Mesenchymal stem cell (in vitro differentiated cells and primary cell): Measurements from ENCODE around the gene CIAO3.
A peak's percentile ranks its signal among the peaks of the same experiment; 100 is the strongest.

ENCODE experiments used
- DNase-seq: peaks from one replicate; pipeline ENCODE4 v3.0.0-alpha.2; 2013
- H2AFZ ChIP-seq: one replicate; pipeline ENCODE4 v1.6.1; 2013; ENCODE audit warnings: low read depth, mild to moderate bottlenecking, control low read depth, inconsistent platforms, low read length, moderate library complexity
- H2AK5ac ChIP-seq: 2 replicates; pipeline ENCODE4 v1.6.1; 2013; ENCODE audit warnings: low read length, moderate library complexity, mild to moderate bottlenecking, inconsistent platforms; ENCODE audit not compliant: severe bottlenecking
- H2BK120ac ChIP-seq: one replicate; pipeline ENCODE4 v1.6.1; 2013; ENCODE audit warnings: low read depth, mild to moderate bottlenecking, inconsistent platforms, low read length, moderate library complexity
- H2BK12ac ChIP-seq, 2 experiments: one replicate each; pipeline ENCODE4 v1.6.1; 2013; ENCODE audit warnings: inconsistent platforms in 2 of 2, low read length in 2 of 2, mild to moderate bottlenecking in 2 of 2, moderate library complexity in 2 of 2, control low read depth in 1 of 2
- H2BK15ac ChIP-seq: one replicate; pipeline ENCODE4 v1.6.1; 2013; ENCODE audit warnings: mild to moderate bottlenecking, low read depth, inconsistent platforms; ENCODE audit not compliant: poor library complexity, severe bottlenecking
- H2BK5ac ChIP-seq: 2 replicates; pipeline ENCODE4 v1.6.1; 2013; ENCODE audit warnings: low read depth, mild to moderate bottlenecking, low read length, control low read depth, inconsistent platforms; ENCODE audit not compliant: poor library complexity, severe bottlenecking
- H3K14ac ChIP-seq, 2 experiments: one replicate each; pipeline ENCODE4 v1.6.1; 2013; ENCODE audit warnings: inconsistent platforms in 2 of 2, low read length in 2 of 2, control low read depth in 1 of 2, mild to moderate bottlenecking in 1 of 2, moderate library complexity in 1 of 2
- H3K18ac ChIP-seq, 2 experiments: one replicate each; pipeline ENCODE4 v1.6.1; 2013; ENCODE audit warnings: inconsistent platforms in 2 of 2, low read length in 2 of 2, control low read depth in 1 of 2, low read depth in 1 of 2, mild to moderate bottlenecking in 1 of 2
- H3K23ac ChIP-seq, 2 experiments: one replicate each; pipeline ENCODE4 v1.6.1; 2013; ENCODE audit warnings: inconsistent platforms in 2 of 2, low read length in 2 of 2, mild to moderate bottlenecking in 2 of 2, moderate library complexity in 2 of 2, control low read depth in 1 of 2
- H3K27ac ChIP-seq: 2 replicates; pipeline ENCODE4 v1.5.1; 2013; ENCODE audit warnings: mild to moderate bottlenecking, moderate library complexity, low read length, control low read depth, inconsistent platforms; ENCODE audit not compliant: poor library complexity, severe bottlenecking
- H3K27me3 ChIP-seq, 2 experiments: 2 replicates each; pipeline versions ENCODE4 v1.6.1 to v1.7.0; 2013; ENCODE audit warnings: low read length in 2 of 2, mild to moderate bottlenecking in 2 of 2, moderate library complexity in 2 of 2, control low read depth in 1 of 2, inconsistent platforms in 1 of 2; ENCODE audit not compliant: control insufficient read depth in 1 of 2, insufficient read depth in 1 of 2
- H3K36me3 ChIP-seq, 2 experiments: 2 replicates each; pipeline versions ENCODE4 v1.6.1 to v1.7.0; 2013; ENCODE audit warnings: low read length in 2 of 2, control low read depth in 1 of 2, inconsistent platforms in 1 of 2, low read depth in 1 of 2, mild to moderate bottlenecking in 1 of 2; ENCODE audit not compliant: insufficient read depth in 2 of 2, control insufficient read depth in 1 of 2
- H3K4ac ChIP-seq, 2 experiments: one replicate each; pipeline ENCODE4 v1.6.1; 2013; ENCODE audit warnings: inconsistent platforms in 2 of 2, low read length in 2 of 2, mild to moderate bottlenecking in 2 of 2, moderate library complexity in 2 of 2, control low read depth in 1 of 2, low read depth in 1 of 2
- H3K4me1 ChIP-seq: 2 replicates; pipeline ENCODE4 v1.6.1; 2013; ENCODE audit warnings: low read depth, low read length, control low read depth; ENCODE audit not compliant: control insufficient read depth, insufficient read depth
- H3K4me2 ChIP-seq: 2 replicates; pipeline ENCODE4 v1.6.1; 2013; ENCODE audit warnings: low read length, mild to moderate bottlenecking, inconsistent platforms; ENCODE audit not compliant: poor library complexity, severe bottlenecking
- H3K4me3 ChIP-seq, 2 experiments: 2 replicates each; pipeline versions ENCODE4 v1.5.1 to v1.7.0; 2013; ENCODE audit warnings: low read length in 2 of 2, mild to moderate bottlenecking in 2 of 2, control low read depth in 1 of 2, low read depth in 1 of 2; ENCODE audit not compliant: insufficient read depth in 1 of 2
- H3K79me1 ChIP-seq: replicated peaks from 2 replicates; pipeline ENCODE4 v1.6.1; 2013; ENCODE audit warnings: mild to moderate bottlenecking, control low read depth, low read length, inconsistent platforms; ENCODE audit not compliant: poor library complexity, severe bottlenecking
- H3K9ac ChIP-seq: 2 replicates; pipeline ENCODE4 v1.7.0; 2013; ENCODE audit warnings: mild to moderate bottlenecking, low read length, moderate library complexity
- H3K9me3 ChIP-seq: 2 replicates; pipeline ENCODE4 v1.7.0; 2013; ENCODE audit warnings: mild to moderate bottlenecking, low read length; ENCODE audit not compliant: control insufficient read depth
- H4K8ac ChIP-seq: one replicate; pipeline ENCODE4 v1.6.1; 2013; ENCODE audit warnings: inconsistent platforms, mild to moderate bottlenecking, low read length, moderate library complexity
- H4K91ac ChIP-seq: one replicate; pipeline ENCODE4 v1.6.1; 2013; ENCODE audit warnings: mild to moderate bottlenecking, low read length, inconsistent platforms
- whole genome bisulfite sequencing: methylation state at CpG from one replicate; pipeline ENCODE4 v1.1.7; 2013; ENCODE audit warnings: mixed read lengths; 5-methylcytosine and 5-hydroxymethylcytosine counted together

CIAO3 gene

DNA sequence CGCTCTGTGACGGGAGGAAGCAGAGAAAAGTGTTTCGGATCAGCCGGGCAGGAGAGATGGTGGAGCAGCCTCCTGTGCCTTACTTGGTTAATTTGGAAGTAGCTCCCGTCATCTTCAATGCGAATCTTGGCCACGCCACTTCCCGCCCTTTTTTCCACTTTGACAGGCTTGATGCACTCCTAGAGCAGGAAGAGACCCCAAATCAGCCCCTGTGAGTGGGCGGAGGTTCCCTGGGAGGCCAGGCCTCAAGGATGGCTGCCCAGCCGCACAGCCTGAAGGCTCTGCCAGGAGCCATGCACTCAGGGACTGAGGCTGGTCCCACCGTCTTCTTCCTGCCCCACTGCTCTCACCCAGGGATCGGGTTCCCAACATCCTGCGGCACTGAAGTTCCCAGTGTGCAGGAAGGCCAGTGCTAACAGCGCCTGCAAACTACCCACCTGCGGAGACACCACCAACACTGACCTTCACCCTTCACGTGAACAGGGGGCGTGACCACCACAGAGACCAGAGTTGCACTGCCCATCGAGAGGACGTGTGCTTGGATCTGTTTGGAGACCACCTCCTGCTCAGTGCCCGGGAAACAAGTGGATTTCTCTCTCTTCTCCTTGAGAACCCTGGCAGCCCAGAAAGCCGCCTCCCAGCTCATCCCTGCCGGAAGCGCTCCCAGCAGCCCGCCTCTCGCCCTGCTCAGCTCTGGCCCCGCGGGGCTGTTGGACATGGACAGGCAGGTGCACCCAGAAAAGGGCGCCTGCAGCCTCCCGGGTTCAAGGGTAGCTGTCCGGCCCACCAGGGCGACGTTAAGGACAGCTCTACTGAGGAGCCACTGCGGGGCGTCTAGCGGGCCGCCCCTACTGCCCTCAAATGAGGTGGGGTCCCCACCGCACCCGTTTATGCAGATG lies 988 bp downstream of the CIAO3 start:
- Histone ChIP-seq H3K9ac (peak overlapping the region; percentile 89), H3K23ac (no peak overlapping the region), H3K36me3 (peaks cover 37 to 46% of the 10 kb centered on the region in 2 experiments), H3K4ac (no peak overlapping the region), H2BK120ac (no peak overlapping the region), H4K8ac (no peak overlapping the region), H3K4me1 (peaks cover 14% of the 10 kb centered on the region), H3K79me1 (peaks cover 28% of the 10 kb centered on the region), H4K91ac (no peak overlapping the region), H2BK5ac (no peak overlapping the region), H3K4me3 (peak overlapping the region; percentile 73 to 83), H2AK5ac (no peak overlapping the region), H3K9me3 (no peaks in the 10 kb centered on the region), H3K27me3 (peaks cover 0 to 6% of the 10 kb centered on the region in 2 experiments), H2BK15ac (peak overlapping the region; percentile 49), H3K18ac (no peak overlapping the region), H2AFZ (no peak overlapping the region), H2BK12ac (no peak overlapping the region), H3K4me2 (peak overlapping the region; percentile 96), H3K14ac (no peak overlapping the region), H3K27ac (no peak overlapping the region)
- WGBS, result 66% methylated on average over 38 of the region's 38 CpGs
- no peak for DNase-seq

DNA sequence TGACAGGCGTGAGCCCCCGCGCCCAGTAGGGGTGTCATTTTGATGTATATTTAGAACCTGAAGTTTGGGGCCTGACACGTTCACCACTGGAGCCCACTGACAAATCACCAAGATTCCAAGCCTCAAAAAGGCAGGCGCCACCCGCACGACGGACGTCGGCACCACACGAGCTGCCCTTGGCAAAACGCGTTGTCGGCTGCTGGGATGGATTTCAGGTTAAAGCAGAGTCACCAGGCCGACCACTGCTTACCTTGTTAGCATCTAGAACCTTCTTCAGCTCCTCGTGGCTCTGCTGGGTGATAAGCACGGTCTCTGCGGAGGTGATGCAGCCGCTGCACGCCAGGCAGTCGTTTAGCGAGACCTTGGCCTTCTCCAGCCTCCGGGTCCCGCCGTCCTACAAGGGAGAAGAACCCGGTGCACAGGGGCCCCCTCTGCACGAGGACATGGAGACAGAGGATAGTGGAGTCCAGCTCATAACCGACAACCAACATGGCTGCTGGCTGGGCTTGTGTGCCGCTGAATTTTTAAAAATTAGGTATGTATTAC lies 3.8 kb downstream of the CIAO3 start:
- Histone ChIP-seq H2AFZ (no peak overlapping the region), H3K4me2 (no peak overlapping the region), H3K9me3 (no peaks in the 10 kb centered on the region), H2BK12ac (no peak overlapping the region), H2BK120ac (no peak overlapping the region), H3K79me1 (peaks cover 26% of the 10 kb centered on the region), H3K23ac (no peak overlapping the region), H2BK5ac (no peak overlapping the region), H2BK15ac (no peak overlapping the region), H4K8ac (no peak overlapping the region), H3K9ac (no peak overlapping the region), H3K4me3 (no peak overlapping the region), H3K4ac (no peak overlapping the region), H4K91ac (no peak overlapping the region), H3K27me3 (no peaks in the 10 kb centered on the region), H3K4me1 (peaks cover 14% of the 10 kb centered on the region), H3K27ac (no peak overlapping the region), H3K18ac (no peak overlapping the region), H2AK5ac (no peak overlapping the region), H3K14ac (no peak overlapping the region), H3K36me3 (peaks cover 60 to 74% of the 10 kb centered on the region in 2 experiments)
- no peak for DNase-seq
- WGBS, result 98% methylated on average over 28 of the region's 29 CpGs

- Histone ChIP-seq H2BK5ac (no peak overlapping the region), H4K8ac (no peak overlapping the region), H3K36me3 (peaks cover 64 to 84% of the 10 kb centered on the region in 2 experiments), H3K23ac (no peak overlapping the region), H3K4me1 (peaks cover 10% of the 10 kb centered on the region), H3K14ac (no peak overlapping the region), H3K79me1 (peaks cover 26% of the 10 kb centered on the region), H2BK120ac (no peak overlapping the region), H3K9me3 (no peaks in the 10 kb centered on the region), H4K91ac (no peak overlapping the region), H2BK15ac (no peak overlapping the region), H3K4me3 (no peak overlapping the region), H2BK12ac (no peak overlapping the region), H3K4me2 (no peak overlapping the region), H3K27ac (no peak overlapping the region), H3K27me3 (no peaks in the 10 kb centered on the region), H2AK5ac (no peak overlapping the region), H3K4ac (no peak overlapping the region), H2AFZ (no peak overlapping the region), H3K18ac (no peak overlapping the region), H3K9ac (no peak overlapping the region)
- WGBS, result 94% methylated on average over 13 of the region's 13 CpGs
- no peak for DNase-seq
These were observed 4.8 kb downstream of the CIAO3 start for GRCh38 chr16:735982-736453.
